ENCODE results near the gene PKMYT1.

PKMYT1 gene

DNA sequence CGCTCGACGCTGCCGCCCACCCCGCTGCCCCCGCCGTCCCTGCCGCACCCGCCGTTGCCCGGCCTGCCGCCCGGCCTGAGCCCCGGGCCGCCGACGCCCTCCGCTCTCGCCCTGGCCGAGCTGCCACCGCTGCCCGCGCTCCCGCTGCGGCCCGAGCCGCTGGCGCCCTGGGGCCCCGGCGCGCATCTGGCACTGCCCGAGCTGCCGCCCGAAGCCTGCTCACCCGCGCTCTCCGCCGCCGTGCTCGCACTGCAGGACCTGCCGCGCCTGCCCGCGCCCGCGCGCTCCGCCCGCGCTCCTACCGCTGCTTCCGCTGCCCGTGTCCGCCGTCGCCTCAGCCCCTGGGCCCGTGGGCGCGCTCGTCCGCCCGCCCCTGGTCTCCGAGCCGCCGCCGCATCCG is 24.1 kb upstream of the PKMYT1 start:
- POLR2A ChIA-PET, result interaction anchor here (0.7 to 1.6 kb wide), 4 partner anchors 14 to 23 kb away, joined by 3 to 14 read pairs (median 4); partner anchors contain the start of genes HCFC1R1, THOC6 and TNFRSF12A
- H3K4me3 ChIP-seq (ENCODE audit: low read depth, low read length), result no peak overlapping the region
- DNase-seq (ENCODE audit: low read depth, low spot score), result no peak
- CTCF ChIA-PET, result interaction anchor here (1.2 to 11.4 kb wide), 3 partner anchors 11 to 26 kb away, joined by 4 to 112 read pairs (median 4); partner anchors contain the start of gene TNFRSF12A
- TF ChIP-seq, protein P1, sequence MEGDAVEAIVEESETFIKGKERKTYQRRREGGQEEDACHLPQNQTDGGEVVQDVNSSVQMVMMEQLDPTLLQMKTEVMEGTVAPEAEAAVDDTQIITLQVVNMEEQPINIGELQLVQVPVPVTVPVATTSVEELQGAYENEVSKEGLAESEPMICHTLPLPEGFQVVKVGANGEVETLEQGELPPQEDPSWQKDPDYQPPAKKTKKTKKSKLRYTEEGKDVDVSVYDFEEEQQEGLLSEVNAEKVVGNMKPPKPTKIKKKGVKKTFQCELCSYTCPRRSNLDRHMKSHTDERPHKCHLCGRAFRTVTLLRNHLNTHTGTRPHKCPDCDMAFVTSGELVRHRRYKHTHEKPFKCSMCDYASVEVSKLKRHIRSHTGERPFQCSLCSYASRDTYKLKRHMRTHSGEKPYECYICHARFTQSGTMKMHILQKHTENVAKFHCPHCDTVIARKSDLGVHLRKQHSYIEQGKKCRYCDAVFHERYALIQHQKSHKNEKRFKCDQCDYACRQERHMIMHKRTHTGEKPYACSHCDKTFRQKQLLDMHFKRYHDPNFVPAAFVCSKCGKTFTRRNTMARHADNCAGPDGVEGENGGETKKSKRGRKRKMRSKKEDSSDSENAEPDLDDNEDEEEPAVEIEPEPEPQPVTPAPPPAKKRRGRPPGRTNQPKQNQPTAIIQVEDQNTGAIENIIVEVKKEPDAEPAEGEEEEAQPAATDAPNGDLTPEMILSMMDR (IDR thresholded peaks at IDR 0.05; ENCODE audit: insufficient read depth, low read length, missing control alignments), result no peak

DNA sequence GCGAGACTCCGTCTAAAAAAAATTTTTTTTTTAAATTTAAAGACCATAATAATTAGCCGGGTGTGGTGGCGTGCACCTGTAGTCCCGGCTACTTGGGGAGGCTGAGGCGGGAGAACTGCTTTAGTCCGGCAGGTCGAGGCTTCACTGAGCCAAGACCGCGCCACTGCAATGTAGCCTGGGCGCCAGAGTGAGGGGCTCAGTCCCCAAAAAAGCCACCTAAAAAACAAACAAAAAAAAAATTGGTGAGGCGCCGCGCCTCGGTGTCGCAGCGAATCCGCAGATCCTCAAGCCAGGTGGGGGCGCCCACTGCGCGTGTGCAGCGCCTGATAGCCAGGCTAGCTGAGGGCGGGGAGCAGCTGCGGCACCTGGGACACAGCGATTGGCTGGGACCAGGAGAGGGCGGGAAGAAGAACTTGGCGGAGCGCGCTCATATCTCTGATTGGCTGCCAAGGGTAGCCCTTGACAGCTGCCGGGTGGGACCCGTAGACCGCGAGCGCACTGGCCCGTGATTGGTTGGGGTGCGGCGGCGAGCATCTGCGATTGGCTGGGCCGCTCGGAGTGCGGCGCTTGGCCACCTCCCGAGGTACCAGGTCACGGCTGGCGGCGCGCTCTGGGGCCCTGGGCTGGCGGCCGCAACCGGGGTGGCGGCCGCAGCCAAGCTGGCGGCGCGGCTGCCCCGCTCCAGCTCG is 23.5 kb upstream of the PKMYT1 start:
- TF ChIP-seq, protein P1 (IDR thresholded peaks at IDR 0.05; ENCODE audit: insufficient read depth, low read length, missing control alignments), result peak; percentile 61
- CTCF ChIA-PET, result interaction anchor here (1.2 to 11.4 kb wide), 3 partner anchors 11 to 27 kb away, joined by 4 to 112 read pairs (median 4); partner anchors contain the start of gene TNFRSF12A
- peak; percentile 84 for DNase-seq (ENCODE audit: low read depth, low spot score)
- no peak overlapping the region for H3K4me3 ChIP-seq (ENCODE audit: low read depth, low read length)
- POLR2A ChIA-PET, result interaction anchor here (0.7 to 1.6 kb wide), 4 partner anchors 15 to 24 kb away, joined by 3 to 14 read pairs (median 4); partner anchors contain the start of genes HCFC1R1, THOC6 and TNFRSF12A

DNA sequence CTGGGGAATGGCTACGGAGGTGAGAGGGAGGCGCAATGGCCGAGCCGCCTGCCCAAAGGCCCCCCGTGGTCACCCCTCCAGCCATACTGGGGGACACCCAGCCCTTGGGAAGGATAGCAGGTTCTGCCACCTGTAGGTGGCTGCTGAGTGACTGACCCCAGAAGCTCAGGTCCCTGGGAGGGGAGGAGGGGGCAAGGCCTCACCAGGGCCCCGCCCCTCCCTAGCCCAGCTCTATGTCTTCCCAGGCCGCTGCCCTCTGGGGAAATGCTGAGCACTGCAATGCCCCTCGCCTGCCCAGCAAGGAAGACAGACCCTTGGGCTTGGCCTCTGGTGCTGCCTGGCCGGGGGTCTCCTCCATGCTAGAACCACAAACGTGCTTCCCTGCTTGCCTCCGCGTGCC is 21.1 kb upstream of the PKMYT1 start:
- POLR2A ChIA-PET, result no interaction called here
- H3K4me3 ChIP-seq (ENCODE audit: low read depth, low read length), result no peak overlapping the region
- CTCF ChIA-PET, result interaction anchor here (11.4 kb wide), 1 partner anchor 29 kb away, joined by 112 read pairs; no protein-coding TSS in a partner anchor
- no peak for DNase-seq (ENCODE audit: low read depth, low spot score)
- TF ChIP-seq, protein P1 (IDR thresholded peaks at IDR 0.05; ENCODE audit: insufficient read depth, low read length, missing control alignments), result no peak

DNA sequence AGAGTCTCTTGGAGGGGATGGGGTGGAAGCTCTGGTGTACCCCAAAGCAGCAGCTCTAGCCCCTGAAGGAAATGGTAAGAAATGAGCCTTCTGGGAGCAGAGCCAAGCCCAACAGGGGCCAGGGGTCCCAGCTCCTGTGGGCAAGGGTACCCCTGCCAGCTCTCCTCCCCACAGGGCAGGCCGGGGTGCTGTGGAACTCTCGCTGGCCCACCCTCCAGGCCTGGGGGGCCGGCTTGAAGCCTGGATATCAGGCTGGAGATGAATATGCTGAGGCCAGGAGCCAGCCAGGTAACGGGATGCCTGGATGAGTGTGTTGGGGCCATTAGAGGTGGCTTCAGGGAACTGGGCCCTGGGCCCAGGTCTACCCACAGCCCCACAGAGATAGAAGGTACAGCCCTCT is 20.3 kb upstream of the PKMYT1 start:
- POLR2A ChIA-PET, result no interaction called here

DNA sequence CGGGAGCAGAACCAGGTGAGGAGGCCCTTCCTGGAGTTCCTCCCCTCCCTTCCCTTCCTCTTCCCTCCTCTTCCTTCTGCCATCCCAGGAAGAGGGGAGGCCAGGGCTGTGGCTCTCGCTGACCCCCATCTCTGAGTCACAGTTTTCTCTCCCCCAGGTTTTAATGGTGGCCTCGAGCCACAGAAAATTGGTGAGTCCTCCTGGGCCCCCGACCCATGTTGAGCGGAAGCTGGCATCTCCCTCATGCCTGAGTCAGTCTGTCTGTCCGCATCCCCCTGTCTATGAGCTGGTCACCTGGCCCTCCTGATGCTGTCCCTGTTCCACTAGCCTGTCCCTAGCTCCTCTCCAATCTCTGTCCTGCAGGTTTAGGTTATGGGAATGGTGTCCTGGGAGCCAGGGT is 19.7 kb upstream of the PKMYT1 start:
- ChIA-PET CTCF (interaction anchor here (11.4 kb wide), 1 partner anchor 30 kb away, joined by 112 read pairs; no protein-coding TSS in a partner anchor), POLR2A (no interaction called here)
- DNase-seq (ENCODE audit: low read depth, low spot score), result no peak
- TF ChIP-seq, protein P1 (IDR thresholded peaks at IDR 0.05; ENCODE audit: insufficient read depth, low read length, missing control alignments), result no peak
- H3K4me3 ChIP-seq (ENCODE audit: low read depth, low read length), result no peak overlapping the region

More for the DNA sequence above, 20.3 kb upstream of the PKMYT1 start:
- CTCF ChIA-PET, result interaction anchor here (11.4 kb wide), 1 partner anchor 30 kb away, joined by 112 read pairs; no protein-coding TSS in a partner anchor
- no peak overlapping the region for H3K4me3 ChIP-seq (ENCODE audit: low read depth, low read length)
- TF ChIP-seq, protein P1 (IDR thresholded peaks at IDR 0.05; ENCODE audit: insufficient read depth, low read length, missing control alignments), result no peak
- no peak for DNase-seq (ENCODE audit: low read depth, low spot score)

DNA sequence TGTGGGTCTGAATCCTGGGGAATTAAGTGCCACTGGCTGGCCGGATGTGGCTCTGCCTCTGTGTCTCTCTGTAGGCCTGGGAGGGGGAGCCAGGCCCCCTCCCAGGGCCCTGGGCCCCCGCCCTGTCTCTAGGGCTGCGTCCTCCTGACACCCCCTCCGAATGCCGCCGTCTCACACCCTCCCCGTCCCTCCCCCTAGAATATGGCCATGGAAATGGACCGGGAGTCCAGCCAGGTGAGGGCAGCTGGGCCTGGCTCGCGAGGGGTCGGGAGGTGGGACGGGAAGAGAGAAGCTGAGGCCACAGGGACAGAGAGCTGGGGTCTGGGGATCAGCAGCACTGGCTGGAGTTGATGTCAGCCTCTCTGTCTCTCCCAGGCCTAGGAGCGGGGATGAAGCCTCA is 16.1 kb upstream of the PKMYT1 start:
- CTCF ChIA-PET, result interaction anchor here (1.5 kb wide), 1 partner anchor 15 kb away, joined by 5 read pairs; the partner anchor contains the start of gene PKMYT1
- no peak overlapping the region for H3K4me3 ChIP-seq (ENCODE audit: low read depth, low read length)
- POLR2A ChIA-PET, result no interaction called here
- DNase-seq (ENCODE audit: low read depth, low spot score), result no peak
- TF ChIP-seq, protein P1 (IDR thresholded peaks at IDR 0.05; ENCODE audit: insufficient read depth, low read length, missing control alignments), result no peak
